ENCODE measurements around the gene DCDC1. TPM values are rescaled to one million over a fixed set of nuclear protein-coding genes. Genes with fewer than 3 reads are reported as not detected.
A peak's percentile ranks its signal among the peaks of the same experiment; 100 is the strongest.

DCDC1 gene
- total RNA-seq, 2 donors from 2014 or later: 0.42 TPM; not detected in 1

GRCh38 chr11:31246451-31247165 lies 122.9 kb downstream of the DCDC1 start:
- ATAC-seq (replicated peaks in 1 of 2) (no peak), DNase-seq (no peak)
- Mint-ChIP-seq H3K27me3 (ENCODE audit: low read depth) (peaks cover 6% of the 10 kb centered on the region), H3K4me1 (ENCODE audit: low read depth) (no peaks in the 10 kb centered on the region), H3K4me3 (no peak overlapping the region), H3K27ac (no peak overlapping the region), H3K36me3 (ENCODE audit: insufficient read depth in 2 of 2) (no peaks in the 10 kb centered on the region), H3K9me3 (no peaks in the 10 kb centered on the region)

GRCh38 chr11:31243706-31244105 lies 125.8 kb downstream of the DCDC1 start:
- H3K4me1 Mint-ChIP-seq (ENCODE audit: low read depth): no peaks in the 10 kb centered on the region
- no peaks in the 10 kb centered on the region for H3K36me3 Mint-ChIP-seq (ENCODE audit: insufficient read depth in 2 of 2)
- no peak overlapping the region for H3K4me3 Mint-ChIP-seq
- H3K27ac Mint-ChIP-seq: no peak overlapping the region
- ATAC-seq (replicated peaks in 1 of 2) (no peak), DNase-seq (no peak)
- H3K27me3 Mint-ChIP-seq (ENCODE audit: low read depth): no peaks in the 10 kb centered on the region
- no peaks in the 10 kb centered on the region for H3K9me3 Mint-ChIP-seq

GRCh38 chr11:31240340-31240904 lies 129.1 kb downstream of the DCDC1 start:
- Mint-ChIP-seq H3K27me3 (ENCODE audit: low read depth) (no peaks in the 10 kb centered on the region), H3K4me3 (no peak overlapping the region), H3K9me3 (no peaks in the 10 kb centered on the region), H3K27ac (no peak overlapping the region), H3K4me1 (ENCODE audit: low read depth) (no peaks in the 10 kb centered on the region), H3K36me3 (ENCODE audit: insufficient read depth in 2 of 2) (no peaks in the 10 kb centered on the region)
- ATAC-seq (replicated peaks in 1 of 2) (no peak), DNase-seq (peak; percentile 4 to 9)

GRCh38 chr11:31237819-31238760 lies 131.4 kb downstream of the DCDC1 start:
- H3K4me1 Mint-ChIP-seq (ENCODE audit: low read depth): no peaks in the 10 kb centered on the region
- no peak overlapping the region for H3K4me3 Mint-ChIP-seq
- DNase-seq: no peak
- no peaks in the 10 kb centered on the region for H3K9me3 Mint-ChIP-seq
- no peaks in the 10 kb centered on the region for H3K36me3 Mint-ChIP-seq (ENCODE audit: insufficient read depth in 2 of 2)
- no peak for ATAC-seq (replicated peaks in 1 of 2)
- H3K27ac Mint-ChIP-seq: no peak overlapping the region
- no peaks in the 10 kb centered on the region for H3K27me3 Mint-ChIP-seq (ENCODE audit: low read depth)

- Mint-ChIP-seq H3K27ac (no peak overlapping the region), H3K4me3 (no peak overlapping the region), H3K27me3 (ENCODE audit: low read depth) (no peaks in the 10 kb centered on the region), H3K36me3 (ENCODE audit: insufficient read depth in 2 of 2) (no peaks in the 10 kb centered on the region), H3K4me1 (ENCODE audit: low read depth) (no peaks in the 10 kb centered on the region), H3K9me3 (no peaks in the 10 kb centered on the region)
- ATAC-seq (replicated peaks in 1 of 2) (no peak), DNase-seq (no peak)
Observed at GRCh38 chr11:31236143-31236542, 133.4 kb downstream of the DCDC1 start.

GRCh38 chr11:31233425-31233824 lies 136.1 kb downstream of the DCDC1 start:
- Mint-ChIP-seq H3K27ac (no peak overlapping the region), H3K9me3 (no peaks in the 10 kb centered on the region), H3K27me3 (ENCODE audit: low read depth) (no peaks in the 10 kb centered on the region), H3K4me3 (no peak overlapping the region), H3K36me3 (ENCODE audit: insufficient read depth in 2 of 2) (no peaks in the 10 kb centered on the region), H3K4me1 (ENCODE audit: low read depth) (no peaks in the 10 kb centered on the region)
- DNase-seq (no peak), ATAC-seq (replicated peaks in 1 of 2) (no peak)

- ATAC-seq (replicated peaks in 1 of 2): no peak
- H3K27ac Mint-ChIP-seq: no peak overlapping the region
- no peaks in the 10 kb centered on the region for H3K4me1 Mint-ChIP-seq (ENCODE audit: low read depth)
- DNase-seq: no peak
- no peaks in the 10 kb centered on the region for H3K9me3 Mint-ChIP-seq
- H3K4me3 Mint-ChIP-seq: no peak overlapping the region
- H3K27me3 Mint-ChIP-seq (ENCODE audit: low read depth): no peaks in the 10 kb centered on the region
- H3K36me3 Mint-ChIP-seq (ENCODE audit: insufficient read depth in 2 of 2): no peaks in the 10 kb centered on the region
Observed at GRCh38 chr11:31231601-31232000, 137.9 kb downstream of the DCDC1 start.

GRCh38 chr11:31218847-31219246 lies 150.7 kb downstream of the DCDC1 start:
- Mint-ChIP-seq H3K36me3 (ENCODE audit: insufficient read depth in 2 of 2) (no peaks in the 10 kb centered on the region), H3K27me3 (ENCODE audit: low read depth) (peaks cover 7% of the 10 kb centered on the region), H3K4me3 (no peak overlapping the region), H3K9me3 (no peaks in the 10 kb centered on the region), H3K4me1 (ENCODE audit: low read depth) (no peaks in the 10 kb centered on the region), H3K27ac (no peak overlapping the region)
- DNase-seq (no peak), ATAC-seq (replicated peaks in 1 of 2) (no peak)

GRCh38 chr11:31214372-31214771 lies 155.2 kb downstream of the DCDC1 start:
- DNase-seq (no peak), ATAC-seq (replicated peaks in 1 of 2) (no peak)
- Mint-ChIP-seq H3K27ac (no peak overlapping the region), H3K4me1 (ENCODE audit: low read depth) (no peaks in the 10 kb centered on the region), H3K4me3 (no peak overlapping the region), H3K36me3 (ENCODE audit: insufficient read depth in 2 of 2) (no peaks in the 10 kb centered on the region), H3K9me3 (no peaks in the 10 kb centered on the region), H3K27me3 (ENCODE audit: low read depth) (no peaks in the 10 kb centered on the region)

GRCh38 chr11:31199378-31199777 lies 170.2 kb downstream of the DCDC1 start:
- no peak for DNase-seq
- H3K4me3 Mint-ChIP-seq: no peak overlapping the region
- ATAC-seq (replicated peaks in 1 of 2): no peak
- H3K27me3 Mint-ChIP-seq (ENCODE audit: low read depth): peaks cover 9% of the 10 kb centered on the region
- no peaks in the 10 kb centered on the region for H3K4me1 Mint-ChIP-seq (ENCODE audit: low read depth)
- H3K9me3 Mint-ChIP-seq: no peaks in the 10 kb centered on the region
- H3K27ac Mint-ChIP-seq: no peak overlapping the region
- H3K36me3 Mint-ChIP-seq (ENCODE audit: insufficient read depth in 2 of 2): no peaks in the 10 kb centered on the region

GRCh38 chr11:31173926-31174680 lies 195.4 kb downstream of the DCDC1 start:
- H3K9me3 Mint-ChIP-seq: peaks cover 9 to 12% of the 10 kb centered on the region in 2 donors
- no peaks in the 10 kb centered on the region for H3K4me1 Mint-ChIP-seq (ENCODE audit: low read depth)
- no peaks in the 10 kb centered on the region for H3K27me3 Mint-ChIP-seq (ENCODE audit: low read depth)
- DNase-seq (no peak), ATAC-seq (replicated peaks in 1 of 2) (no peak)
- no peak overlapping the region for H3K4me3 Mint-ChIP-seq
- peaks cover 0 to 5% of the 10 kb centered on the region in 2 donors for H3K36me3 Mint-ChIP-seq (ENCODE audit: insufficient read depth in 2 of 2)
- H3K27ac Mint-ChIP-seq: no peak overlapping the region

GRCh38 chr11:31160504-31161422 lies 208.8 kb downstream of the DCDC1 start:
- Mint-ChIP-seq H3K36me3 (ENCODE audit: insufficient read depth in 2 of 2) (no peaks in the 10 kb centered on the region), H3K27ac (no peak overlapping the region), H3K9me3 (no peaks in the 10 kb centered on the region), H3K4me1 (ENCODE audit: low read depth) (no peaks in the 10 kb centered on the region), H3K27me3 (ENCODE audit: low read depth) (no peaks in the 10 kb centered on the region), H3K4me3 (no peak overlapping the region)
- ATAC-seq (replicated peaks in 1 of 2): no peak
- DNase-seq: no peak
